SK-N-MC (cell line): ENCODE measurements around the gene MRPL10.

ENCODE experiments used
- EZH2 ChIP-seq: fragments of 200-600 bp; sonication (generic); IDR thresholded peaks from one replicate; pipeline ENCODE4 v1.6.1; 2017; ENCODE audit warnings: antibody characterized with exemption
- FOXP2 ChIP-seq: optimal IDR thresholded peaks from 2 replicates; pipeline ENCODE3; 2011; ENCODE audit warnings: mild to moderate bottlenecking, moderate library complexity; ENCODE audit not compliant: insufficient read depth; ENCODE audit errors: extremely low read length, control extremely low read depth
- POLR2AphosphoS5 ChIP-seq: IDR thresholded peaks from 2 replicates; pipeline ENCODE4 v1.6.1; 2012; ENCODE audit warnings: mild to moderate bottlenecking, low read depth, low read length, borderline replicate concordance

DNA sequence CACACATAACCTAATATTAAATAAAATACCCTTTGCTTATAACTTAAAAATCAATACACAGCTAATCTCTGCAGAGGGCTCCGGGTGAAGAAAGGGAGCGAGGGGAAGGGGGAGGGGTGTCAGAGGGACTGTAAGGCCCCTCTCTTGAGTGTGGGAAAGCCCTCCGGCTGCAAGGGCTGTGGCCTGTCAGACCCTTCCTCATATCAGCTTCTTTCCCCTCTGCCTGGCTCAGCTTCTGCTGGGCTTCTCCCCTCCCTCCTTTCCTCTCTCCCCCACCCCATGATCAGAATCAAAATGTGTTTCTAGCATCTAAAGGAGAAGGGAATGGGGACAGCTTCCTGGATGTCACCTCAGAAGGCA, 14.4 kb upstream of the MRPL10 start:
- TF ChIP-seq EZH2, result no peak
- no peak for TF ChIP-seq POLR2AphosphoS5
- no peak for TF ChIP-seq FOXP2
